HEK293T (cell line): Measurements from ENCODE around the gene ZNF649.

ENCODE experiments used
- ARNT ChIP-seq: fragments of 450-650 bp; IDR thresholded peaks from 2 replicates; pipeline ENCODE4 v1.6.1; 2017; ENCODE audit warnings: mild to moderate bottlenecking
- BHLHE40 ChIP-seq: fragments of 450-650 bp; IDR thresholded peaks from 2 replicates; pipeline ENCODE4 v1.6.1; 2016; ENCODE audit warnings: mild to moderate bottlenecking, moderate library complexity, borderline replicate concordance
- ELF4 ChIP-seq: fragments of 450-650 bp; IDR thresholded peaks from 2 replicates; pipeline ENCODE4 v1.6.1; 2017; ENCODE audit warnings: antibody characterized with exemption
- FOXA1 ChIP-seq: fragments of 450-650 bp; IDR thresholded peaks from 2 replicates; pipeline ENCODE4 v1.6.1; 2016; ENCODE audit warnings: mild to moderate bottlenecking
- FOXK2 ChIP-seq: fragments of 450-650 bp; IDR thresholded peaks from 2 replicates; pipeline ENCODE4 v1.6.1; 2016; ENCODE audit warnings: mild to moderate bottlenecking
- FOXM1 ChIP-seq: fragments of 450-650 bp; IDR thresholded peaks from 2 replicates; pipeline ENCODE4 v1.6.1; 2017; ENCODE audit warnings: mild to moderate bottlenecking, borderline replicate concordance
- L3MBTL2 ChIP-seq: fragments of 450-650 bp; conservative IDR thresholded peaks from 2 replicates; pipeline ENCODE4 v1.6.1; 2016; ENCODE audit warnings: mild to moderate bottlenecking
- LEF1 ChIP-seq: fragments of 450-650 bp; IDR thresholded peaks from 2 replicates; pipeline ENCODE4 v1.6.1; 2017; ENCODE audit warnings: mild to moderate bottlenecking, borderline replicate concordance
- SP1 ChIP-seq: fragments of 450-650 bp; IDR thresholded peaks from 2 replicates; pipeline ENCODE4 v1.6.1; 2017
- SUZ12 ChIP-seq: fragments of 450-650 bp; IDR thresholded peaks from 2 replicates; pipeline ENCODE4 v1.6.1; 2016; ENCODE audit warnings: mild to moderate bottlenecking
- TARDBP ChIP-seq: fragments of 450-650 bp; IDR thresholded peaks from 2 replicates; pipeline ENCODE4 v1.6.1; 2016
- ZNF384 ChIP-seq: fragments of 450-650 bp; IDR thresholded peaks from 2 replicates; pipeline ENCODE4 v1.6.1; 2016

- TF ChIP-seq BHLHE40, result no peak
- no peak for TF ChIP-seq TARDBP
- no peak for TF ChIP-seq FOXM1
- no peak for TF ChIP-seq LEF1
- TF ChIP-seq SP1, result no peak
- TF ChIP-seq ARNT, result no peak
- TF ChIP-seq ELF4, result no peak
- no peak for TF ChIP-seq FOXK2
- TF ChIP-seq L3MBTL2, result no peak
- TF ChIP-seq FOXA1, result no peak
- TF ChIP-seq SUZ12, result no peak
- no peak for TF ChIP-seq ZNF384
Observed at GRCh38 chr19:51915324-51915867, 10.6 kb upstream of the ZNF649 start.
